Left renal cortex interstitium (tissue), 4 donors: Measurements from ENCODE around the gene PIM2. TPM values are rescaled to one million over a fixed set of nuclear protein-coding genes. Genes with fewer than 3 reads are reported as not detected.

Experiments used
- DNase-seq, 4 donors: peaks; one replicate each; pipeline ENCODE4 v3.0.0-alpha.2; 2013; ENCODE audit warnings: low read depth in 4 of 4, low spot score in 2 of 4, missing footprints in 1 of 4
- polyA plus RNA-seq, 4 donors: library from polyadenylated mRNA; unstranded; fragments of 120-200 nt; gene quantifications; one replicate each; pipeline ENCODE4 v1.2.1, GENCODE V29; 2013; ENCODE audit not compliant: insufficient read length in 4 of 4

The PIM2 gene
- 1 to 10 TPM; 5.9 to 8.8 (median 7.4) TPM for polyA plus RNA-seq

DNA sequence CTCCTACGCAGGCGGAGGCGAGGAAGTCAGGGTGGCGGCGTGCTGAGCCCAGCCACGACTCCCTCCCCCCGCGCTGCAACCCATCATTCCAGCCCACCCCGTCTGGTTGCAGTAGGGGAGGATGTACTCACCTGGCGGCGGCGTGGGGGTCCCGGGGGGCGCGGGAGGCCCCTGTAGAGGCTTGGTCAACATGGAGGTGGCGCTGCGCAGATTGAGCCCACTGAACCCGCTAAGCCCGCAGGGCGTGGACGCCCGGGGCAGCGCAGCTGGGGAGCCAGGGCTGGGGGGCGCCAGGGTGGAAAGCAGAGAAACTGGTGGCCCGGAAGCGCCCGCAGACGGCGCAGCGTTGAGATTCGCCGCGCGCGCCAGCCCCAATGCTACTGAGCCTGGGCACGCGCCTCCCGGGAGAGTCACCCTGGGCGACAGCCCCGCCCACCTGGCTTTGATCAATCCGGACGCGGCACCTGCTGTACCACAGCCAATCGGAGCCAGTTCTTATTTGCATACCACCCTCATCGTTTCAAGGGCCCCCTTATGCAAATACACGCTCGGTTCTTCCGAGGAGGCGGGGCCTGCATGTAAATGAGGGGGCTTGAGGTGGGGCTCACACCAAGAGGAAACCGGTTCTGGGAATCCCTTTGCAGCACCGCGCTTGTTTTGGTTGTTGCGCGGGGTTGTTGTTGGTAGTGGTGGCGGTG is at the start of gene PIM2:
Gene PIM2 (minus strand): TSS at position 382 of the 698 bp plus-strand sequence. CDS start 190 bp downstream, at position 192.
- DNase-seq, result peak; percentile 23 to 72 (median 64)

DNA sequence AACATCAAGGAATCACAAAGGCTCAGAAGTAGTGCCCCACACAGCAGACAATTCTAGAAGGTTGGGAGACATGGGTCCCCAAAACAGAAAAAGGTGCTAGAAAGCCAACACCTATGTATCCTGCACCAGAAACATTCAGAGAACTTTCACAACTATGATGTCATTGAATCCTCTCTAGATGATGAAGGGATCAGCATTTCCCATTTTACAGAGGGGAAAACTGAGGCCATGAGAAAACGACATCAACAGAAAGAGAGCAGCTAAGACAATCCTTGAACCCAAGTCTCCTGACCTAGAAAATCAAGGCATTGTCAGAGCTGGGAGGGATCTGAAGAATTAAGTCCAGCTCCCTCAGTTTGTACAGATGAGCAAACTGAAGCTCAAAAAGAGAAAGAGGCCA is 49.6 kb upstream of the PIM2 start:
- DNase-seq, result no peak

- no peak for DNase-seq
Measured at GRCh38 chrX:48966796-48967579, 48.2 kb upstream of the PIM2 start.

GRCh38 chrX:48965959-48966358 is 47.1 kb upstream of the PIM2 start:
- DNase-seq, result no peak

DNA sequence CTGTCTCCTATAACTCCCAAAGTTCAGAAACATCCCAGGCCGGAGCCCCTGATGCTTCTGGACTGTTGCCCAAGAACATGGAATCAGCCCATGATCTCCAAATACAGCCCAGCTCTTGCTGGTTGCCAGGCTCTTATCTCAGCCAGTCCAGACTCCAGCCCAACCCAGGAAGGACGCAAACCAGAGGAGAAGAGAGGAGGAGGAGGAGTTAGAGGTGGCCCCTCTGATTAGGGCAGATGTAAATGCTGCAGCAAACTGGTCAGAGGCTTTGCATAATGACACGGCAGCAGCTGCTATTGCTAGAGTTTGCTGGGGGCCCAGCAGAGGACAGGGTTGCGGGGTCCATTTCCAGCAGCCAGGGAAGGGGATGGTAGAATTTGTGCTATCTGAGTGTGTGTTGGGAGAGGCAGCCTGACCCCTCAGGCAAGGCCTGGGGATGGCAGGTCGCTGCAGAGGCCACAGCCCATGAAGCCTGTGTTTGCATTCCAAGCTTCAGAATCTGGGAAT is 42.8 kb upstream of the PIM2 start:
- DNase-seq, result no peak

- no peak for DNase-seq
Measured at GRCh38 chrX:48960291-48960690, 41.5 kb upstream of the PIM2 start.

- DNase-seq, result no peak
Measured at GRCh38 chrX:48958635-48959094, 39.8 kb upstream of the PIM2 start.

DNA sequence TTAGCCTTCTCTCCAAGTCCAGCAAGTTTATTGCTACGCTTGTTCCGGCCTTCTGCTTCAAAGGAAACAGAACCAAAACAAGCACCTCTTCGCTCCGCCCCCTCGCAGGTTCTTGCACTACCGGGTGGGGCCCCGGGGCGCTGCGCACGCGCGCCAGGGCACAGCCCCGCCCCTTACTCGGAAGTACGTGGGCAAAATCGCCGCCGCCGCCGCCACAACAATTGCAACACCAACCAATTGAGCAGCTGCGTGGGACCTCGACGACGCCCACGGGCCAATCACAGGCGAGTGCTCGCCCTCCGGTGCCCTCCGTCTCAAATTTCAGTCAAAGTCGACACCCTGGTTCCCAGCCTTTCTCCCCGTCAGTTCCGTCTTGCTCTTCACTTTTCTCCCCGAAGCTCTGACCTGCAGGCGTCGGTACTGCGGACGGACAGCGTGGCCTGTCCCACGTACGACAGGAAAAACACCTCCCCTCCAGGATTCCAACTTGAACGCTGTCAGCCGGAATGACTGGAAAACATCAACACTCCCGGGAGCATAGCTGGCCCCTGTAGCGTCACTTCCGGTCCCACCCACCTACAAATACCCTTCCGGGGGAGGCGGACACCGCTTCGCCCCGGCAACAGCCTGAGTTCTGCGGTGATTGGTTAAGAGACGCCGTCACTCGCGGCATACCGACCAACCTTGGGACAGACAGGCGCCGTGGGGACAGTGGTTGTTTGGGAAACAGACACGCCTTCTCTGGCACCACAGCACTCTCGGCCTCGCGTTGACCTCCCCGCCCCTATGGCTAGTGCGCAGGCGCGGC is 39.2 kb upstream of the PIM2 start:
- DNase-seq, result peak; percentile 89 to 94 (median 92)

- no peak for DNase-seq
Measured at GRCh38 chrX:48957477-48957826, 38.6 kb upstream of the PIM2 start, which contains the start of gene OTUD5. Gene OTUD5, minus strand, starts transcription at chrX:48957607. Its CDS starts 37 bp downstream, at chrX:48957570.

- DNase-seq, result no peak
Measured at GRCh38 chrX:48956728-48957414, 38.0 kb upstream of the PIM2 start.

DNA sequence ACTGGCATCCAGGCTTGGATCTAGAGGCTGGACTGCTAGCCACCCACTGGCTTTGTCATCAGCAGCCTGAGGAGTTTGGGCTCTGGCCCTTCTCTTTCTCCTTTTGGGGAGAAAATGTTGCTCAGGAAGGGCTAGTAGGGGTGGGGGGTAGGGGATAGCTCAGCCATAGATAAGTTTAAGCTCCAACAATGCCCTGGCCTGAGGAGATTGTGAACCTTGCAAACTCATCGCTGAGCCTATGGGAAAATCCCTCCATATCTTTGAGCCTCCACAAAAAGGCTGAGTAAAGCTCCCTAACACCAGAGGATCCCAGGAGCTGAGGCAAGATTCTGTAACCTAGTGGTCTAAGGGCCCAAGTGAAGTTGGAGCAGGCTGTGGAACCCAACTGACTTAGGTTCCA is 29.8 kb upstream of the PIM2 start:
- DNase-seq, result no peak

GRCh38 chrX:48945517-48946348 is 26.9 kb upstream of the PIM2 start:
- DNase-seq, result no peak

DNA sequence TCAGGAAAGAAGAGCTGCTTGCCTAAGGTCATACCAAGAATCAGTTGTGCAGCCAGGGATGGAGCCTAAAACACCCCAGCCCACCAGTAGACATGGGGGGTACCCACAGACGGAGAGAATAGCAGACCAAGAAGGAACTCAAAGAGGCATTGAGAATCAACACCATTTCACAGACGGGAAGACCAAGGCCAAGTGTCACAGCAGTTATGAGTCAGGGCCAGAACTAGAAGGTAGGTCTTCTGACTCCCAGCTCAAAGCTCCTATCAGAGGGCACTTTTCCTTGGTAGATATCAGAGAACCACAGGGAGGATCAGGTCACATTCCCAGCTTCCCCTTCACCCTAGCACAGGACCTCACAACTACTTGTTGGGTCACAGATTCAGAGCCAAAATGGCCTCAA is 24.1 kb upstream of the PIM2 start:
- DNase-seq, result no peak

- no peak for DNase-seq
Measured at GRCh38 chrX:48940404-48940955, 21.7 kb upstream of the PIM2 start.

GRCh38 chrX:48939524-48940228 is 20.9 kb upstream of the PIM2 start:
- DNase-seq, result no peak

DNA sequence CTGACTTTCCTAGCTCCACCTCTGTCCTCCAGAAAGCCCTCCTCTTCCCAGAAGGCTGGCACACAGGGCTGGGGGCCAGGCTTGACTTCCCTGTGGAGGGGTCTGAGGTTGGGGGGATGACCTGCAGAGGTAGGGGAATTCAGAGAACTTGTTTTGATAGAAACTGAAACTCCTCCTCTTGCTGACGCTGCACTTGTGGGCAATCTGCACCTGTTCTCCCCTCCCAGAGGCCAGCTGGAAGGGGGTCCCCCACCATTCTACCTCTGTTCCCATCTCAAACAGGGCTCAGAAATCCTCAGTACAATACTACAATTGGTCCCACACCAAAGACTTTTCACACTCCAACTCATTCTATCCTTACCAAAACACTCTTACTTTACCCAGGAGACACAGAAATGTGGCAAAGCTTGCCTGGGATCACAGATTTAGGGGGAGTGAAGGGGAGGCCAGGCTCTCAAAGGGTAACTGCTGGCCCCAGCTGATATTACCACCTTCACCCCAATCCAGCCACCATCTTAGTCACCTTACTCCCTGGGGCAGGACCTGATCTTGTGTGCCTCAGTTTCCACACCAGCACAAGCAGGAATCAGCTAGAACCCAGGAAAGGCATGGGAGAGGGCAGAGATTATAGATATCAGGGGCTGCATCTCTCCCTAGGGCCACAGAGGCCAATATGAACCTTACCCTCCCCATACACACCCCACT is 20.0 kb upstream of the PIM2 start:
- no peak for DNase-seq

DNA sequence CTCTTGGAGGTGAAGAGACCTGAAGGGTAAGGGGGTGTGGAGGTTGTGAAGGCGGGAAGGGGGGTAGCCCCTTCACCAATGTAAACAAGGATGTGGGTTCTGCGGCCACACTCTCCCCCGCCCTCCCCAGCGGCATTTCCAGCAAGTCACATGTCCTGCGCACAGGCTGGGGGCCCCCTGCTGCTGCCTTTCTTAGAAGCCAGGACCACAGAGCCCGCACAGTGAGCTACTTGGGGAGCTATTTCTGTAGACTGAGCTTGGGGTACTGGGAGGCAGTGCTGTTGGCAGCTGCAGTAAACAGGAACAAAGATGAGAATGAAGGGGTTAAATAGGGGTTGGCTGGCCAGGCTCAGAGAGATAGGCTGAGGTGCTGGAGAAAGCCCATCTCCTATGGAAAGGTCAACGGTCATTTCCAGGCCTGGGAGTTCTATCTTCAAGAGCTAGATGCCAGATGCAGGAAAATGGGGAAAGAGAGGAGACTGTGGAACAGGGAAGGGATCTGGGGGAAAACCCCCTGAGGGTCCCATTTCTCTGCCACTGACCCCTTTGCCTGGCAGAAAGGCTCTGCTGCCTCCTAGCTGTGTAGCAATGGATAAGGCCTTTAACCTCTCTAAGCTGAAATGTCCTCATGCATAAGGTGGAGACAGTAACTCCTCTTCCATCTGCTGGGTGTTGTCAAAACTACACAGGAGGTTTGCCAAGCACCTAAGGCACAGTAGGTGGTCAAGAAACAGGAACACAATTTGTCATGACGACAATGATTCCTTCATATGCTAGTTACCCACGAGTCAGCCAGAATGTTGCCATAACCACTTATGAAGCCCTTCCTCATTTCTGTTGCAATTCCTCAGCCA is 18.5 kb upstream of the PIM2 start:
- DNase-seq, result no peak
